HFF-Myc (cell line): Measurements from ENCODE around the gene LMAN2L.

Experiments
- DNase-seq: peaks from one replicate; pipeline ENCODE4 v3.0.0-alpha.2; 2011; ENCODE audit warnings: low read depth; ENCODE audit errors: extremely low read depth
- H3K4me3 ChIP-seq: replicated peaks from 2 replicates; pipeline ENCODE4 v1.5.1; 2011; ENCODE audit warnings: low read depth, mild to moderate bottlenecking, control low read depth, low read length
- TF ChIP-seq, protein P1 (sequence below): IDR thresholded peaks from 2 replicates; pipeline ENCODE4 v1.5.1; 2012; ENCODE audit warnings: mild to moderate bottlenecking, low read depth, low read length, control low read depth; ENCODE audit errors: missing control alignments

LMAN2L gene

DNA sequence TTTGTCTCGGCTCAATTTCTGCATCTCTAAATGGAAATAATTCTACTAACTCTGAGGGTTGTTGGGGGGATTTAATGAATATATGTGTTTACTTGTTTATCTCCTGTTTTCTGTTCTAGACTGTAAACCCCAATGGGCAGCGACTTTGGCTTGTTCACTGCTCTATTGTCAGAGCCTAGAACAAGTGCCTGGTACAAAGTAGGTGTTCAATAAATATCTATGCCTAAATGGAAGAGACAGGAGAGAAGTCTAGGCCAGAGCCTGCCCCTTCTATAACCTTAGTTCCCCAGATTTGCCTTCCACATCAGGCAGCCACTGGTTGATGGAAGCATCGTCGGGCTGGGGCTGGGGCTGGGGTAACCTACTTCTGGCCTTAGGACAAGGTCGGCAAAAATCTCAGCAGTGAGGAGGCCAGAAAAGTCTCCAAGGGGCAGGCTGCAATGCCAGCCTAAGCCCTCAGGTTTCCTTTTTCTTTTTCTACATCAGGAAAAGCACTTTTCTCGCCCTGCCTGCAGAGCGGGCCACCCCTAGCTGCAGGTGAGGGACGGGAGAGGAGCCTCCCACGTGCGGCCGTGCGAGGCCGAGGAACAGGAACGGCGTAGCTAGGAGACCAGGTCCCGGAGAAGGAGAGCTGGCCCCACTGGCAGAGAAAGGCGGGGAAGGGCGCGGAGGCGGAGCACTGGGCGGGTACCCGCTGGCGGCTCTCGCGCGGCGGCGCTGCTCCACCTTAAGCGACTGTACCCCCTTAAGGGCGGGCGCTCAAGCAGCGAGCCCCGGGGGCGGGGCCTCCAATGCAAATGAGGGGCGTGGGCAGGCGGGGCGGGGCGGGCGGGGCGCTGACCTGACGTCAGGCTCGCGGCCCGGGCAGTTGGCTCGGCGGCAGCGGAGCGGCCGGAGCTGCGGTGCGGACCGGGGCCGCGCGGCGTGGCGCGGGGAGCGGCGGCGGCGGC, 20.4 kb upstream of the LMAN2L start, which contains the start of gene CNNM4:
Gene CNNM4 (plus strand): TSS at position 867 of the 950 bp plus-strand sequence. CDS start 98 bp downstream, outside the sequence.
- peak within 1 kb of the TSS; percentile 62 for H3K4me3 ChIP-seq
- DNase-seq, result peak; percentile 60
- TF ChIP-seq, protein P1, sequence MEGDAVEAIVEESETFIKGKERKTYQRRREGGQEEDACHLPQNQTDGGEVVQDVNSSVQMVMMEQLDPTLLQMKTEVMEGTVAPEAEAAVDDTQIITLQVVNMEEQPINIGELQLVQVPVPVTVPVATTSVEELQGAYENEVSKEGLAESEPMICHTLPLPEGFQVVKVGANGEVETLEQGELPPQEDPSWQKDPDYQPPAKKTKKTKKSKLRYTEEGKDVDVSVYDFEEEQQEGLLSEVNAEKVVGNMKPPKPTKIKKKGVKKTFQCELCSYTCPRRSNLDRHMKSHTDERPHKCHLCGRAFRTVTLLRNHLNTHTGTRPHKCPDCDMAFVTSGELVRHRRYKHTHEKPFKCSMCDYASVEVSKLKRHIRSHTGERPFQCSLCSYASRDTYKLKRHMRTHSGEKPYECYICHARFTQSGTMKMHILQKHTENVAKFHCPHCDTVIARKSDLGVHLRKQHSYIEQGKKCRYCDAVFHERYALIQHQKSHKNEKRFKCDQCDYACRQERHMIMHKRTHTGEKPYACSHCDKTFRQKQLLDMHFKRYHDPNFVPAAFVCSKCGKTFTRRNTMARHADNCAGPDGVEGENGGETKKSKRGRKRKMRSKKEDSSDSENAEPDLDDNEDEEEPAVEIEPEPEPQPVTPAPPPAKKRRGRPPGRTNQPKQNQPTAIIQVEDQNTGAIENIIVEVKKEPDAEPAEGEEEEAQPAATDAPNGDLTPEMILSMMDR, result no peak

DNA sequence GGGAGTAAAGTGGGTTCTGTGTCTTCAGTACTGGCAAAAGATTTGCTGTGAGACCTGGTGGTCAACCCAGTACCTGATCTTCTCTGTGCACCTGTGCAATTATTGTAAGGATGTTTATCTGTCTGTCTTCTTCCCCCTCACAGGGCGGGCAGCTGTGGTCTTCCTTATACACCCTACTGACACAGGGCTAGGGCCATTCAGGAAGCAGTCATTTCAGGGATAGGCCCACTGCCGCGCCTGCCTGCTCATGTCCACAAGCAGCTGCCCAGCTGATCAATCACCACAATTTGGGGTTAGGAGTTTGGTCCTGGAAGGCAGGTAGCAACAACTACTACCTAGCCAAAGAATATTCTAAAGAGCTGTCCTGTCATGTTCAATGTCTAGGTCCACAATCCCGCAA, 19.7 kb upstream of the LMAN2L start:
- no peak overlapping the region for H3K4me3 ChIP-seq
- TF ChIP-seq, protein P1, result no peak
- DNase-seq, result no peak

DNA sequence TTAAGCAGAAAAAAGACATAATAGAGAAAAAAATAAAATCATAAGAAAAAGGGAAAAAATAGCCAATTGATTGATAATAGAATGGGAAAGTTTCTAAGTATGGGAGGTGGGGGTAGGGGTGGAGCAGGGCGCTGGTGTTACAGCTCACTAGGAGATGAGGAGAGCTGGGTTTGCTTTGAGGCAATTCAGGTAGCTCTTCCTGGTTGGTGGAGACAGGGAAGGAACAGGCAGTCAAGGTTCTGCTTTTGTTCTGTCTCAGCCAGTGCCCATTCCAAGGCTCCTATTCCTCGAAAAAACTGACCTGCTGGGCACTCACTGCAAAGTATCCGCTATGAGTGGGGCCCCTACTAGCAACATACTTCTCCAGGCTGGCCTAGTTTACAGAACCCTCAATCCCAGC, 19.1 kb upstream of the LMAN2L start:
- TF ChIP-seq, protein P1, result no peak
- no peak overlapping the region for H3K4me3 ChIP-seq
- DNase-seq, result no peak

DNA sequence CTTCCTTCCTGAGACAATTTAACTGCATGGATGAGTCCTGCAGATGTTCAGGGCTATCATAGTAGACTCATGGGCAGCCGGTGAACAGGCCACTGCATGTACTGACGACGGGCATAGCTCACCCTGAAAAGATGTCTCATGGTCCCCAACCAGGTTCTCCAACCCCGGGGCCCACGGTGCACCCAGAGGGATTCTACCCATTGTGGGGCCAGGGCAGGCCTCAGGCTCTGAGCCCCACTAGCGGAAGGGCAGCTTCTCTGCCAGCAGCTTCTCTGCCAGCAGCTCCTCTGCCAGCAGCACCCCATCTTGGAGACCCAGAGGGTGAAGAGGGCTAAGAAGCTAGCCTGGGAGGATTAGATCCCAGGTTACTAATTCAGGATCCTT, 17.6 kb upstream of the LMAN2L start:
- no peak overlapping the region for H3K4me3 ChIP-seq
- TF ChIP-seq, protein P1, result no peak
- DNase-seq, result no peak

DNA sequence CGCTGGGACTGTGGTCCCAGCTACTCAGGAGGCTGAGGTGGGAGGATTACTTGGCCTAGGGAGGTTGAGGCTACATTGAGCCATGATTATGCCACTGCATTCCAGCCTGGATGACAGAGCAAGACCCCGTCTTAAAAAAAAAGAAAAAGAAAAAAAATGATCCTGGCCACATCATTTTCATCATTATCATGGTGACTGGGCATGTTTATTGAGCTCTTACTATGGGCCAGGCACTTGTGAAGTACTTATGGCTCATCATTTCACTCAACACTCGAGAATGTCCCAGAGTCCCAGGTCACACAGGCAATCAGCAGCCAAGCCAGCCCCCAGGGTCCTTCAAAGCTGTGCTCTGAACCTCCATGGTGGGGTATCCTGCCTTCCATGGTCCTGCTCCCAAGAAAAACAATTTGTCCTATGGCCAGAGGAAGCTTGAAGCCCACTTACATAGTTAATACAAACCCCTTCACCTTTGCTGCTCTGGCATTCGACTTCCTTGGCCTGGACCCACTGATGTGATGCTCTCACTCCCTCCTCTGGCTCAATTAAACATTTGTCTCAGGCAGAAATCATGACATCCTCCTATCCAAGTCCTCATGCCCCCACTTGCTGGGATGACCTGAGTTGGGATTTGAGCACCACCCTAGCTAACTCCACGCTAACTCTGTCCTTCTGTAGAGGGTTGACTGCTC, 17.1 kb upstream of the LMAN2L start:
- no peak overlapping the region for H3K4me3 ChIP-seq
- no peak for DNase-seq
- TF ChIP-seq, protein P1, result no peak

DNA sequence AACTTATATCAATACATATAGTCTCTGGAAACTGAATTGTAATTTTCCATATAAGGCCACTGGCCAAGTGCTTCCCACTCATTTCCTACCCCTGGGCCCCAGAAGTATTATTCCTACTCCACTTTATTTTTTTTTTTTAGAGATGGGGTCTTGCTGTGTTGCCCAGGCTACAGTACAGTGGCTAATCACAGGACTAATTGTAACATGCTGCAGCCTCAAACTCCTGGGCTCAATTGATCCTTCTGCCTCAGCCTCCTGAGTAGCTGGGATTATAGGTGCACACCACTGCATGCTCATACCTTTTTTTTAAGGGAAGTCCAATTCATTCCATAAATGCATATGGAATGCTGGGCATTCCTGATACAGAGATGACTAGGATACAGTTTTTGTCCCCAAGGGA, 14.5 kb upstream of the LMAN2L start:
- H3K4me3 ChIP-seq, result no peak overlapping the region
- TF ChIP-seq, protein P1, result no peak
- DNase-seq, result no peak
